Kidney (tissue), 14 donors: Measurements from ENCODE around the gene OR6N1. TPM values are rescaled to one million over a fixed set of nuclear protein-coding genes. Genes with fewer than 3 reads are reported as not detected.

Experiments
- DNase-seq, 5 donors: peaks; one replicate each; pipeline ENCODE4 v3.0.0-alpha.2; 2013 to 2020
- FAIRE-seq: peaks from 2 replicates; lab custom pipeline; 2012; peaks lifted over from hg19 to GRCh38; lab: Jason Lieb, UNC
- H3K27ac ChIP-seq, 2 donors: one replicate each; pipeline ENCODE4 v1.7.0; 2013; ENCODE audit warnings: low read depth in 2 of 2, low read length in 2 of 2, inconsistent platforms in 1 of 2
- H3K27me3 ChIP-seq: one replicate; pipeline ENCODE4 v1.7.1; 2013; ENCODE audit warnings: low read length, inconsistent platforms; ENCODE audit not compliant: control insufficient read depth, insufficient read depth
- H3K36me3 ChIP-seq, 3 donors: one replicate each; pipeline versions ENCODE4 v1.7.0 to v1.7.1; 2013; ENCODE audit warnings: low read length in 3 of 3, control low read depth in 1 of 3, inconsistent platforms in 1 of 3; ENCODE audit not compliant: insufficient read depth in 3 of 3, control insufficient read depth in 2 of 3
- H3K4me1 ChIP-seq, 3 donors: one replicate each; pipeline versions ENCODE4 v1.7.0 to v1.7.1; 2013; ENCODE audit warnings: low read length in 3 of 3, inconsistent platforms in 1 of 3, low read depth in 1 of 3; ENCODE audit not compliant: control insufficient read depth in 2 of 3, insufficient read depth in 2 of 3
- H3K4me3 ChIP-seq, 3 donors: one replicate each; pipeline versions ENCODE4 v1.7.0 to v1.8.1; 2013; ENCODE audit warnings: low read length in 3 of 3, control low read depth in 1 of 3, inconsistent platforms in 1 of 3
- H3K9ac ChIP-seq, 3 donors: one replicate each; pipeline versions ENCODE4 v1.7.0 to v1.7.1; 2013; ENCODE audit warnings: low read length in 3 of 3, control low read depth in 1 of 3, inconsistent platforms in 1 of 3
- H3K9me3 ChIP-seq, 3 donors: one replicate each; pipeline versions ENCODE4 v1.7.0 to v1.7.1; 2013; ENCODE audit warnings: low read length in 3 of 3, control low read depth in 1 of 3, inconsistent platforms in 1 of 3; ENCODE audit not compliant: control insufficient read depth in 2 of 3, insufficient read depth in 1 of 3
- intact Hi-C: fragments of 100-400 bp; cut with DNase I; formaldehyde crosslinking; loops from one replicate; pipeline ENCODE4 v1.11.1; 2022
- polyA plus RNA-seq: library from polyadenylated mRNA; stranded (reverse); fragments of 350-450 nt; fragmentation: Illumina TruSeq; extraction: RNeasy Lipid Tissue Mini Kit (QIAGEN cat#74804); gene quantifications from one replicate; pipeline ENCODE4 v1.2.3, GENCODE V29; 2014; ENCODE audit warnings: low read depth, low replicate concordance; ENCODE audit not compliant: insufficient read depth
- total RNA-seq: library from RNA; stranded (reverse); fragmentation: NEBNext Ultra II Directional; extraction: Animal tissue kit (Norgen Biotek cat#: 25700); gene quantifications from one replicate; pipeline ENCODE4 v1.2.1, GENCODE V29; 2021
- TF ChIP-seq, protein P1 (sequence below): IDR thresholded peaks from 3 replicates; pipeline ENCODE4 v1.5.1; 2012; ENCODE audit warnings: mild to moderate bottlenecking, moderate library complexity, borderline replicate concordance; ENCODE audit not compliant: insufficient read depth; ENCODE audit errors: extremely low read depth
- donor health status: control.
- donor health status: control.
- donor health status: control.
- donor health status: control.
- donor health status: control.
- donor health status: DM: yes; HTN: yes; CAD: no.
- donor health status: Normal renal cell carcinoma (clear cell type).

OR6N1 gene
- total and polyA plus RNA-seq, 2 donors from 2014 or later, result not detected

DNA sequence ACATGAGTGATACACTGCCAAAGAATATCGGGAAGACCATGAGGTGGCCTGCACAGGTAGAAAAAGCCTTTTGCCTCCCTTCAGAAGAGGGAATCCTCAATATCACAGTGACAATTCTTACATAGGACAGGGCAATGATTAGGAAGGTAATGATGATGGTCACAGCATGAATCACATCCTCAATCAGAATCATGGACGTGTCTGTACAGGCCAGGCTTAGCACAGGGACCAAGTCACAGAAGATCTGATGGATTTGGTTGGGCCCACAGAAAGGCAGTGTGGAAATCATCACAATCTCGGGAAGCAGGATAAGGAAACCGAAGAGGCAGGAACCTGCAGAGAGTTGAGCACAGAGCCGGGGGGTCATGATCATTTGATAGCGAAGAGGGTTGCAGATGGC, 54.7 kb downstream of the OR6N1 start:
- TF ChIP-seq, protein P1, sequence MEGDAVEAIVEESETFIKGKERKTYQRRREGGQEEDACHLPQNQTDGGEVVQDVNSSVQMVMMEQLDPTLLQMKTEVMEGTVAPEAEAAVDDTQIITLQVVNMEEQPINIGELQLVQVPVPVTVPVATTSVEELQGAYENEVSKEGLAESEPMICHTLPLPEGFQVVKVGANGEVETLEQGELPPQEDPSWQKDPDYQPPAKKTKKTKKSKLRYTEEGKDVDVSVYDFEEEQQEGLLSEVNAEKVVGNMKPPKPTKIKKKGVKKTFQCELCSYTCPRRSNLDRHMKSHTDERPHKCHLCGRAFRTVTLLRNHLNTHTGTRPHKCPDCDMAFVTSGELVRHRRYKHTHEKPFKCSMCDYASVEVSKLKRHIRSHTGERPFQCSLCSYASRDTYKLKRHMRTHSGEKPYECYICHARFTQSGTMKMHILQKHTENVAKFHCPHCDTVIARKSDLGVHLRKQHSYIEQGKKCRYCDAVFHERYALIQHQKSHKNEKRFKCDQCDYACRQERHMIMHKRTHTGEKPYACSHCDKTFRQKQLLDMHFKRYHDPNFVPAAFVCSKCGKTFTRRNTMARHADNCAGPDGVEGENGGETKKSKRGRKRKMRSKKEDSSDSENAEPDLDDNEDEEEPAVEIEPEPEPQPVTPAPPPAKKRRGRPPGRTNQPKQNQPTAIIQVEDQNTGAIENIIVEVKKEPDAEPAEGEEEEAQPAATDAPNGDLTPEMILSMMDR, result no peak
- Histone ChIP-seq H3K27me3 (no peaks in the 10 kb centered on the region), H3K27ac (no peak overlapping the region), H3K4me1 (no peaks in the 10 kb centered on the region), H3K9ac (no peak overlapping the region), H3K9me3 (no peaks in the 10 kb centered on the region), H3K4me3 (no peak overlapping the region), H3K36me3 (no peaks in the 10 kb centered on the region)
- no peak for FAIRE-seq
- intact Hi-C loops, result no loop called here
- DNase-seq, result no peak

- Histone ChIP-seq H3K27ac (no peak overlapping the region), H3K4me1 (no peaks in the 10 kb centered on the region), H3K9ac (no peak overlapping the region), H3K4me3 (no peak overlapping the region), H3K27me3 (no peaks in the 10 kb centered on the region), H3K9me3 (no peaks in the 10 kb centered on the region), H3K36me3 (no peaks in the 10 kb centered on the region)
- DNase-seq (no peak), FAIRE-seq (no peak)
- intact Hi-C loops, result no loop called here
- TF ChIP-seq, protein P1, result no peak
Measured at GRCh38 chr1:158716335-158716734, 55.7 kb downstream of the OR6N1 start.

GRCh38 chr1:158714754-158715153, 57.2 kb downstream of the OR6N1 start:
- Histone ChIP-seq H3K9me3 (no peaks in the 10 kb centered on the region), H3K27ac (no peak overlapping the region), H3K9ac (no peak overlapping the region), H3K36me3 (no peaks in the 10 kb centered on the region), H3K4me1 (no peaks in the 10 kb centered on the region), H3K4me3 (no peak overlapping the region), H3K27me3 (no peaks in the 10 kb centered on the region)
- FAIRE-seq (no peak), DNase-seq (no peak)
- TF ChIP-seq, protein P1, result no peak
- intact Hi-C loops, result no loop called here

Other genes with a start within 250 kb of the OR6N1 start
- not detected for gene OR6Y1, start 217.8 kb downstream of the OR6N1 start, total RNA-seq
- gene OR6Y1, start 217.8 kb downstream of the OR6N1 start, polyA plus RNA-seq, result not detected
- not detected for gene OR6P1, start 201.6 kb downstream of the OR6N1 start, total RNA-seq
- not detected for gene OR6P1, start 201.6 kb downstream of the OR6N1 start, polyA plus RNA-seq
- not detected for gene OR10X1, start 192.3 kb downstream of the OR6N1 start, total RNA-seq
- gene OR10X1, start 192.3 kb downstream of the OR6N1 start, polyA plus RNA-seq, result not detected
- gene OR10Z1, start 166.9 kb downstream of the OR6N1 start, total RNA-seq, result not detected
- not detected for gene OR10Z1, start 166.9 kb downstream of the OR6N1 start, polyA plus RNA-seq
- 0.28 TPM for gene SPTA1, start 85.5 kb downstream of the OR6N1 start, total RNA-seq
- not detected for gene SPTA1, start 85.5 kb downstream of the OR6N1 start, polyA plus RNA-seq
- not detected for gene OR6K2, start 71.5 kb downstream of the OR6N1 start, total RNA-seq
- not detected for gene OR6K2, start 71.5 kb downstream of the OR6N1 start, polyA plus RNA-seq
- gene OR6K3, start 51.5 kb downstream of the OR6N1 start, total RNA-seq, result not detected
- gene OR6K3, start 51.5 kb downstream of the OR6N1 start, polyA plus RNA-seq, result not detected
- gene OR6K6, start 17.5 kb downstream of the OR6N1 start, total RNA-seq, result not detected
- gene OR6K6, start 17.5 kb downstream of the OR6N1 start, polyA plus RNA-seq, result not detected
- not detected for gene OR6N2, start 9.0 kb upstream of the OR6N1 start, total RNA-seq
- gene OR6N2, start 9.0 kb upstream of the OR6N1 start, polyA plus RNA-seq, result not detected
- gene MNDA, start 59.2 kb upstream of the OR6N1 start, total RNA-seq, result 8.3 TPM
- 2.6 TPM for gene MNDA, start 59.2 kb upstream of the OR6N1 start, polyA plus RNA-seq
- 3.9 TPM for gene PYHIN1, start 159.4 kb upstream of the OR6N1 start, total RNA-seq
- 0.30 TPM for gene PYHIN1, start 159.4 kb upstream of the OR6N1 start, polyA plus RNA-seq
- gene IFI16, start 237.7 kb upstream of the OR6N1 start, total RNA-seq, result 91.8 TPM
- 30.0 TPM for gene IFI16, start 237.7 kb upstream of the OR6N1 start, polyA plus RNA-seq